NCI-H82 treated with DMSO at 0.1 percent for 48 hours (cell line): ENCODE measurements around the gene FRMD4A.
"Not testable (repeated sequence)": the region's sequence is repeated elsewhere in the genome, so short reads cannot be mapped to it uniquely, and the experiment has no call there.

Experiments
- DNase-seq: peaks from one replicate; lab custom pipeline; 2025; ENCODE audit not compliant: unreplicated experiment; lab: John Stamatoyannopoulos, UW

Gene FRMD4A

GRCh38 chr10:13959443-13960359 lies 371.0 kb downstream of the FRMD4A start:
- DNase-seq: no peak

- no peak for DNase-seq
These were observed 372.9 kb downstream of the FRMD4A start for GRCh38 chr10:13957856-13958255.

- no peak for DNase-seq
These were observed 373.9 kb downstream of the FRMD4A start for GRCh38 chr10:13956826-13957225.

- no peak for DNase-seq
These were observed 375.2 kb downstream of the FRMD4A start for GRCh38 chr10:13955409-13956068.

- DNase-seq: not testable (repeated sequence)
These were observed 376.5 kb downstream of the FRMD4A start for GRCh38 chr10:13954195-13954594.

GRCh38 chr10:13953371-13953770 lies 377.4 kb downstream of the FRMD4A start:
- DNase-seq: no peak

GRCh38 chr10:13950543-13950939 lies 380.2 kb downstream of the FRMD4A start:
- DNase-seq: no peak

GRCh38 chr10:13949844-13950542 lies 380.7 kb downstream of the FRMD4A start:
- DNase-seq: no peak

- no peak for DNase-seq
These were observed 384.6 kb downstream of the FRMD4A start for GRCh38 chr10:13946209-13946460.

- DNase-seq: no peak
These were observed 385.1 kb downstream of the FRMD4A start for GRCh38 chr10:13945390-13946208.

GRCh38 chr10:13944823-13945222 lies 385.9 kb downstream of the FRMD4A start:
- DNase-seq: no peak

GRCh38 chr10:13943735-13944398 lies 386.9 kb downstream of the FRMD4A start:
- no peak for DNase-seq

- DNase-seq: no peak
These were observed 388.7 kb downstream of the FRMD4A start for GRCh38 chr10:13942035-13942434.

- no peak for DNase-seq
These were observed 391.3 kb downstream of the FRMD4A start for GRCh38 chr10:13939391-13939790.

GRCh38 chr10:13938950-13939349 lies 391.8 kb downstream of the FRMD4A start:
- DNase-seq: no peak

GRCh38 chr10:13936826-13937225 lies 393.9 kb downstream of the FRMD4A start:
- DNase-seq: no peak

GRCh38 chr10:13930120-13930519 lies 400.6 kb downstream of the FRMD4A start:
- no peak for DNase-seq

- no peak for DNase-seq
These were observed 402.3 kb downstream of the FRMD4A start for GRCh38 chr10:13928451-13928850.

- no peak for DNase-seq
These were observed 404.5 kb downstream of the FRMD4A start for GRCh38 chr10:13925971-13926780.
